Spleen (tissue), 11 donors: ENCODE measurements around the gene AHCYL2. TPM values are rescaled to one million over a fixed set of nuclear protein-coding genes. Genes with fewer than 3 reads are reported as not detected.
A peak's percentile ranks its signal among the peaks of the same experiment; 100 is the strongest.

Experiments
- DNase-seq: peaks from one replicate; pipeline ENCODE4 v3.0.0-alpha.2; 2020
- H3K27ac ChIP-seq, 8 donors: fragments of 200-600 bp; sonication (generic) in 7 of 8; 1 replicate in 4 of 8; 2 replicates in 4 of 8; pipeline versions ENCODE4 v1.5.0 to v1.8.0; 2016 to 2021; ENCODE audit warnings: inconsistent platforms in 4 of 8, mild to moderate bottlenecking in 4 of 8, moderate library complexity in 1 of 8
- H3K27me3 ChIP-seq, 7 donors: fragments of 200-600 bp; sonication (generic) in 6 of 7; replicated peaks in 1 of 7; 1 replicate in 4 of 7; 2 replicates in 3 of 7; pipeline versions ENCODE4 v1.5.0 to v1.8.0; 2016 to 2021; ENCODE audit warnings: inconsistent platforms in 3 of 7, mild to moderate bottlenecking in 1 of 7
- H3K36me3 ChIP-seq, 6 donors: fragments of 200-600 bp; sonication (generic) in 5 of 6; 1 replicate in 4 of 6; 2 replicates in 2 of 6; pipeline versions ENCODE4 v1.5.0 to v1.8.0; 2016 to 2021; ENCODE audit warnings: inconsistent platforms in 2 of 6
- H3K4me1 ChIP-seq, 6 donors: fragments of 200-600 bp; sonication (generic) in 5 of 6; 1 replicate in 3 of 6; 2 replicates in 3 of 6; pipeline versions ENCODE4 v1.5.0 to v1.8.0; 2016 to 2021; ENCODE audit warnings: inconsistent platforms in 3 of 6
- H3K4me3 ChIP-seq, 8 donors: fragments of 200-600 bp; sonication (generic) in 7 of 8; 1 replicate in 4 of 8; 2 replicates in 4 of 8; pipeline versions ENCODE4 v1.5.0 to v1.8.0; 2016 to 2021; ENCODE audit warnings: inconsistent platforms in 4 of 8, mild to moderate bottlenecking in 4 of 8, moderate library complexity in 2 of 8
- H3K9me3 ChIP-seq, 8 donors: fragments of 200-600 bp; sonication (generic) in 7 of 8; 1 replicate in 4 of 8; 2 replicates in 4 of 8; pipeline versions ENCODE4 v1.5.0 to v1.8.0; 2016 to 2021; ENCODE audit warnings: inconsistent platforms in 4 of 8
- CTCF ChIP-seq, 11 experiments: fragments of 200-600 bp in 7 of 11; fragments of 450-650 bp in 4 of 11; sonication (generic) in 4 of 11; IDR thresholded peaks in 8 of 11; conservative IDR thresholded peaks in 3 of 11; 1 replicate in 7 of 11; 2 replicates in 4 of 11; pipeline versions ENCODE4 v1.4.0 to v1.8.0; 2016 to 2021; ENCODE audit warnings: antibody characterized with exemption in 11 of 11, inconsistent platforms in 4 of 11, mild to moderate bottlenecking in 1 of 11
- POLR2A ChIP-seq, 3 donors: fragments of 450-650 bp; IDR thresholded peaks; one replicate each; pipeline ENCODE4 v1.5.1; 2017; ENCODE audit warnings: antibody characterized with exemption in 3 of 3, mild to moderate bottlenecking in 1 of 3
- POLR2AphosphoS5 ChIP-seq, 3 donors: sonication (generic); formaldehyde crosslinking; IDR thresholded peaks; one replicate each; pipeline ENCODE4 v1.5.1; 2017; ENCODE audit warnings: antibody characterized with exemption in 3 of 3
- WGBS, 5 donors: extraction: QIAGEN DNeasy Blood & Tissue Kit in 3 of 5; methylation state at CpG; one replicate each; pipeline versions ENCODE4 v1.1.5 to v1.1.7; 2013 to 2018; 5-methylcytosine and 5-hydroxymethylcytosine counted together
- intact Hi-C: fragments of 100-400 bp; cut with DNase I; formaldehyde crosslinking; loops from one replicate; pipeline ENCODE4 v1.15.0; 2023; ENCODE audit warnings: low total_unique reads
- polyA plus RNA-seq, 3 donors: library from polyadenylated mRNA; stranded (reverse); fragments of 200-250 nt; gene quantifications; one replicate each; pipeline ENCODE4 v1.2.1, GENCODE V29; 2013
- total RNA-seq, 7 donors: library from RNA; depleted of rRNA in 3 of 7; stranded (reverse); fragments of >200 nt in 3 of 7; fragmentation: NEBNext Ultra II Directional in 4 of 7; extraction: Animal tissue kit (Norgen Biotek cat#: 25700) in 4 of 7; gene quantifications; one replicate each; pipeline versions ENCODE4 v1.1.0 to v1.2.1, GENCODE V29; 2016 to 2021
- donor health status: healthy with polysubstance abuse.
- donor health status: DM: no; HTN: no; CAD: no; lungs with moderate emphysema.
- donor health status: DM: no; HTN: no; CAD: no.
- donor health status: Bipolar disorder and iron deficiency.
- donor health status: healthy.
- donor health status: DM: no; HTN: no; CAD: no.
- donor health status: DM: yes; HTN: yes; CAD: no.

AHCYL2 gene
- total and polyA plus RNA-seq, 10 donors, result 3.1 to 20.1 (median 17.8) TPM

DNA sequence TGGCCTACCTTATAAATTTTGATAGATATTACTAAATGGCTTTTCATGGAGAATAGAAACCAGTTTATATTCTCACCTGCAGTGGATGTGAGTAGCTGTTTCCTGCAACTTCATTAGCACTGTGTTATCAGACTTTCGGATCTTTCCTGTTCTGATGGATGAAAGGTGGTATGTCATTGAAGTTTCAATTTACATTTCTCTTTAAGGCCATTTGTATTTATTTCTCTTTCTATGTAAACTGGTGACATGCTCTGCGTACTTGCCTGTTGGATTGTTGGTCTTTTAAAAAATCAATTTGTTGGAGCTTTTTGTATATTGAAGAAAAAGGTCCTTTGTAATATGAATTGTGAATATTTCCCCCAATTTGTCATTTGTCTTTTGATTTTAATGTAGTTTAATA, 113.6 kb downstream of the AHCYL2 start:
- Histone ChIP-seq H3K4me1 (peaks cover 0 to 4% (median 0%) of the 10 kb centered on the region in 6 donors), H3K9me3 (no peaks in the 10 kb centered on the region), H3K27me3 (no peaks in the 10 kb centered on the region), H3K4me3 (no peak overlapping the region), H3K27ac (no peak overlapping the region), H3K36me3 (no peaks in the 10 kb centered on the region)
- 90 to 97% (median 94%) methylated on average over 2 of the region's 2 CpGs for WGBS, 5 donors
- intact Hi-C loops, result no loop called here
- TF ChIP-seq POLR2A (IDR thresholded peaks at IDR 0.05) (no peak), CTCF (IDR thresholded peaks at IDR 0.05 in 8 of 11, conservative IDR thresholded peaks at IDR 0.05 in 3 of 11) (no peak), POLR2AphosphoS5 (IDR thresholded peaks at IDR 0.05) (no peak)
- DNase-seq, result no peak

DNA sequence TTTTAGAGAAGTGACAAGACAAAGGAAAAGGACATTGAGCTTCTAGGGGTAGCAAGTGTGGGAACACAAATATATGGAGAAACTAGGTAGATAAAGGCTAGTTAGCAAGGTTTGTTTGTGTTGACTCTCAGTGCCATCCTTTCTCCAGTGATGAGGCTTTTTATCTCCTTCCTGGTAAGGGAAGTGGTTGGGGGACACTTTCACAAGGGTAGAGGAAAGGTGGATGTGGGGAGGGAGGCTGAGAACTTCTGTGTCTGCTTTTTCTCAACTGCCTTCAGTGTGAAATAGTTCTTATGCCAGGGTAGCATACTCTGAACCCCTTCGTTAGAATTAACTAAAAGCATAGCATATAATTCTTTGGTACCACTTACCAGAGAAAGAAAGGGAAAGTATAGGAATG, 116.4 kb downstream of the AHCYL2 start:
- no peaks in the 10 kb centered on the region for H3K27me3 ChIP-seq
- H3K4me1 ChIP-seq, result peaks cover 0 to 4% (median 0%) of the 10 kb centered on the region in 6 donors
- intact Hi-C loops, result no loop called here
- no peak overlapping the region for H3K27ac ChIP-seq
- 55 to 71% (median 59%) methylated on average over 1 of the region's 1 CpG for WGBS, 5 donors
- no peak for DNase-seq
- H3K9me3 ChIP-seq, result no peaks in the 10 kb centered on the region
- no peaks in the 10 kb centered on the region for H3K36me3 ChIP-seq
- TF ChIP-seq CTCF (IDR thresholded peaks at IDR 0.05 in 8 of 11, conservative IDR thresholded peaks at IDR 0.05 in 3 of 11), result no peak
- TF ChIP-seq POLR2AphosphoS5 (IDR thresholded peaks at IDR 0.05), result no peak
- no peak for TF ChIP-seq POLR2A (IDR thresholded peaks at IDR 0.05)
- H3K4me3 ChIP-seq, result no peak overlapping the region

DNA sequence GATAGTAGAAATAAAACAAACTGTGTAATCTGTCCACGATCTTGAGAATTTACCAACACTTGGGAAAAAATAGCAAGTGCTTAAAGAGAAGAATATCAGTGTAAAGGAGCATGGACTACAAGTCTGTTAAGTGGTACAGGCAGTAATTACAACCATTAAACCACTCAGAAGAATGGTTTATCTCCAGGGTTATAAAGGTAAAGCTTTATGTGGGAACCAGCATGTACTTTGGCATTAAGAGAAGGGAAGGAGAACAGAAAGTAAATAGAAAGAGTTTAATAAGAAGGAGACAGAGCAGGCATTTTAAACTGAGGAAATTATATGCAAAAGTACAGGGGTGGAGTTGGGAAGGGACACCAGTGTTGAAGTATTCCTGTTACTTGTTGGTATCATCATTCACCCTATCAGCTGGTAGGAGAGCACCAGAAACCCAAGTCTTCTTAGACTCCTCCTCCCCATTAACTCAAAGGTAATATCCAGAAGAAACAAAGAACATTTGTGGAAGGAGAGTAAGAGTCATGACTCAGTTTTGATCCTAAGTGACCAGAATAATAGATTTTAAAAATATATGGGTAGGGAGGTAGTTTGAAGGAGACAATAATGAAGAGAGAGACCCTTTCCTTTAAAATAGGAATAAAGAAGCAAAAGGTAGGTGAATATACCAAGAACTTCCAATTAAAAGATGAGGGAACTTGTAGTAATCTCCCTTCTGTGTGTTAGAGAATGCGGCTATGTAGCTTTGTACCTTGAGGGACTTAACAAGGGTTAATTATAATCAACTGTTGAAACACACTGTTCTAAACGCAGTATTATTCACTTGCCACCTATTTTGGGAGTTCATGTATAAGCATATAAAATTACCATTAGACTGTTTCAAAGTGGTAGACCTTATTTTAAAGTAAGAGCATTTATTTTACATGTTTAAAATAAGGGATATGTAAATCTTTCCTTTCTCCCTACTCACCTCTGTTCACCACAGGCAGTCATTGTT, 117.3 kb downstream of the AHCYL2 start:
- intact Hi-C loops, result no loop called here
- no peak overlapping the region for H3K4me3 ChIP-seq
- no peaks in the 10 kb centered on the region for H3K36me3 ChIP-seq
- H3K27me3 ChIP-seq, result no peaks in the 10 kb centered on the region
- TF ChIP-seq CTCF (IDR thresholded peaks at IDR 0.05 in 8 of 11, conservative IDR thresholded peaks at IDR 0.05 in 3 of 11) (no peak), POLR2A (IDR thresholded peaks at IDR 0.05) (no peak), POLR2AphosphoS5 (IDR thresholded peaks at IDR 0.05) (no peak)
- WGBS, 5 donors, result 71 to 87% (median 84%) methylated on average over 3 of the region's 3 CpGs
- no peak for DNase-seq
- H3K27ac ChIP-seq, result no peak overlapping the region
- H3K4me1 ChIP-seq, result peaks cover 0 to 4% (median 0%) of the 10 kb centered on the region in 6 donors
- no peaks in the 10 kb centered on the region for H3K9me3 ChIP-seq

DNA sequence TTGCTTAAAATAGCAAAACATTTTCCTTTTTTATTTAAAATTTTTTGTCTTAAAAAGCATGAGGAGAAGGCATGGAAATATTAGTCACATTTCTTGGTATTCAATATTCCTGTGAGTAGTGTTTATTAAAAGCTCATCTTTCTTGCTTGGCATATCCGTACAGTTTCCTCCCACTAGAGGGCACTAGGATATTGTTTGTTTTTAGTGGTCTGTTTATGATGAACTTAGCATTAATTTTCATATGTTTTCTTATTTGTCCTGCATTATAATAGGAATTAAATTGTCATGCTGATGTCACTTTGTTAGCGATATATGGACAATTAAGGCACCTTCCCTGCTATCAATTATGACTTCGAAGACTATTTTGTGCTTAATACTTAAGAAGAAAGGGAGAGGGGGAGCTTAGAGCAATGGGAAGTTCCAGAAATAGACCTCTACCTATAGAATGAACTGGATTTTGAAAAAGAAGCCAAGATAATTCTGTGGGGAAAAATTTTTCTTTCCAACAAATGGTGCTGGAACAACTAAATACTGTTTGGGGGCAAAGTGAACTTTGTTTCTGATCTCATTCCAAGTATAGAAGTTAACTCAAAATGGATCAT, 118.4 kb downstream of the AHCYL2 start:
- Histone ChIP-seq H3K27ac (no peak overlapping the region), H3K4me1 (peaks cover 0 to 4% (median 0%) of the 10 kb centered on the region in 6 donors), H3K27me3 (no peaks in the 10 kb centered on the region), H3K36me3 (no peaks in the 10 kb centered on the region), H3K4me3 (no peak overlapping the region), H3K9me3 (no peaks in the 10 kb centered on the region)
- DNase-seq, result no peak
- TF ChIP-seq CTCF (IDR thresholded peaks at IDR 0.05 in 8 of 11, conservative IDR thresholded peaks at IDR 0.05 in 3 of 11) (peak; percentile 39 to 78 (median 63)), POLR2A (IDR thresholded peaks at IDR 0.05) (no peak), POLR2AphosphoS5 (IDR thresholded peaks at IDR 0.05) (no peak)
- intact Hi-C loops, result no loop called here
- 36 to 49% (median 45%) methylated on average over 3 of the region's 3 CpGs for WGBS, 5 donors
